KMS-11 (cell line): ENCODE data around the gene CHM.

Source experiments
- H2AFZ ChIP-seq: fragments of 200-600 bp; sonication (generic); 2 replicates; pipeline ENCODE4 v1.6.1; 2016; ENCODE audit warnings: antibody characterized with exemption, mixed run types, low read depth
- H3K27ac ChIP-seq: fragments of 200-600 bp; sonication (generic); 2 replicates; pipeline ENCODE4 v1.6.1; 2016; ENCODE audit warnings: mild to moderate bottlenecking, mixed run types
- H3K27me3 ChIP-seq: fragments of 200-600 bp; sonication (generic); 2 replicates; pipeline ENCODE4 v1.6.1; 2017; ENCODE audit warnings: mild to moderate bottlenecking, low read depth, mixed run types, moderate library complexity; ENCODE audit not compliant: insufficient read depth
- H3K36me3 ChIP-seq: fragments of 200-600 bp; sonication (generic); 2 replicates; pipeline ENCODE4 v1.6.1; 2017; ENCODE audit warnings: mild to moderate bottlenecking, mixed run types; ENCODE audit not compliant: insufficient read depth
- H3K4me1 ChIP-seq: fragments of 200-600 bp; sonication (generic); 2 replicates; pipeline ENCODE4 v1.6.1; 2016; ENCODE audit warnings: mild to moderate bottlenecking, low read depth, mixed run types; ENCODE audit not compliant: poor library complexity, severe bottlenecking
- H3K4me2 ChIP-seq: fragments of 200-600 bp; sonication (generic); 2 replicates; pipeline ENCODE4 v1.7.0; 2016; ENCODE audit warnings: mild to moderate bottlenecking, mixed run types
- H3K4me3 ChIP-seq: fragments of 200-600 bp; sonication (generic); IDR thresholded peaks from 2 replicates; pipeline ENCODE4 v1.6.1; 2017; ENCODE audit warnings: low read depth, low read length, mixed read lengths; ENCODE audit not compliant: insufficient read depth
- H3K79me2 ChIP-seq: fragments of 200-600 bp; sonication (generic); 2 replicates; pipeline ENCODE4 v1.6.1; 2016; ENCODE audit warnings: low read depth, mixed run types; ENCODE audit not compliant: insufficient read depth
- H3K9ac ChIP-seq: fragments of 200-600 bp; sonication (generic); 2 replicates; pipeline ENCODE4 v1.6.1; 2016; ENCODE audit warnings: mild to moderate bottlenecking, mixed run types
- H4K20me1 ChIP-seq: fragments of 200-600 bp; sonication (generic); 2 replicates; pipeline ENCODE4 v1.6.1; 2016; ENCODE audit warnings: mild to moderate bottlenecking, mixed run types; ENCODE audit not compliant: insufficient read depth
- TF ChIP-seq, protein P1 (sequence below): fragments of 200-600 bp; sonication (generic); conservative IDR thresholded peaks from 2 replicates; pipeline ENCODE4 v1.6.1; 2017; ENCODE audit warnings: low read depth, mild to moderate bottlenecking, antibody characterized with exemption, low read length, moderate library complexity, mixed read lengths

CHM gene

DNA sequence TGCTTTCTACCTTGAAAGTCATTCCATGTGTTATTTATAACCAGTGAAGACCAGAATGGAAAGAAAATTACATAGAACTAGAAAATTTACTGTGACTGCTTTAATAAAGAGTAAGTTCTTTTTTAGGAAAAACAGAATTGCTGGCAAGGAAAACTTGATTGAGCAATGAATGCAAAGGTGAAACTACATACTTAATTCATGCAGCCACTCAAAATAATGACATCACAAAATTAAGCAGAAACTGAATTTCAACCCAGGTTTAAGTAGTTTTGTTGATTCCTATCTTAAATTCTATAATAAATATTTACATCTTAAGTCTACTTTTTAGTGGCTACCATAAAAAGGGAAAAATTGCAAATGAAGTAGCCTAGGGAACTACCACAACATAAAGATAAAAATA lies 14.0 kb downstream of the CHM start:
- Histone ChIP-seq H3K36me3 (no peaks in the 10 kb centered on the region), H4K20me1 (no peaks in the 10 kb centered on the region), H3K27ac (no peak overlapping the region), H3K4me3 (no peak overlapping the region), H2AFZ (no peak overlapping the region), H3K4me2 (no peak overlapping the region), H3K4me1 (no peaks in the 10 kb centered on the region), H3K79me2 (no peaks in the 10 kb centered on the region), H3K9ac (no peak overlapping the region), H3K27me3 (no peaks in the 10 kb centered on the region)
- TF ChIP-seq, protein P1, sequence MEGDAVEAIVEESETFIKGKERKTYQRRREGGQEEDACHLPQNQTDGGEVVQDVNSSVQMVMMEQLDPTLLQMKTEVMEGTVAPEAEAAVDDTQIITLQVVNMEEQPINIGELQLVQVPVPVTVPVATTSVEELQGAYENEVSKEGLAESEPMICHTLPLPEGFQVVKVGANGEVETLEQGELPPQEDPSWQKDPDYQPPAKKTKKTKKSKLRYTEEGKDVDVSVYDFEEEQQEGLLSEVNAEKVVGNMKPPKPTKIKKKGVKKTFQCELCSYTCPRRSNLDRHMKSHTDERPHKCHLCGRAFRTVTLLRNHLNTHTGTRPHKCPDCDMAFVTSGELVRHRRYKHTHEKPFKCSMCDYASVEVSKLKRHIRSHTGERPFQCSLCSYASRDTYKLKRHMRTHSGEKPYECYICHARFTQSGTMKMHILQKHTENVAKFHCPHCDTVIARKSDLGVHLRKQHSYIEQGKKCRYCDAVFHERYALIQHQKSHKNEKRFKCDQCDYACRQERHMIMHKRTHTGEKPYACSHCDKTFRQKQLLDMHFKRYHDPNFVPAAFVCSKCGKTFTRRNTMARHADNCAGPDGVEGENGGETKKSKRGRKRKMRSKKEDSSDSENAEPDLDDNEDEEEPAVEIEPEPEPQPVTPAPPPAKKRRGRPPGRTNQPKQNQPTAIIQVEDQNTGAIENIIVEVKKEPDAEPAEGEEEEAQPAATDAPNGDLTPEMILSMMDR: no peak

DNA sequence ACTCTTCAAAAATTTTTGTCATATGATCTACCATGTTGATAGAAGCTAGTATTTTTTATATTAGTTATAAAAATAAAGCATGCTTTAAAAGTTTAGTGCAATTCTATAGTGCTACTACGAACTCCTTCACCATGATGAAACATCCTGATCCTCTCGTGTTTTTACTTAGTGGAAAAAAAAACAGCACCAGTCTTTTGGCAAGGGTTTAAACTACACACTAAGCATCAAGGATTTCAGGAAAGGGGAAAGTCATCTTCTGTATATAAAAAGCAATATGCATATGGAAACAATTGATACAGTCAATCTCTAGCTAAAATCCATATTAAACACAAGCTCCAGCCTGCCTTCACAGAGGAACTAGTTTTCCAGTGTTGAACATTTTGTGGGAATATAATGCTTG lies 18.7 kb downstream of the CHM start:
- Histone ChIP-seq H3K9ac (no peak overlapping the region), H4K20me1 (no peaks in the 10 kb centered on the region), H3K79me2 (no peaks in the 10 kb centered on the region), H2AFZ (no peak overlapping the region), H3K4me2 (no peak overlapping the region), H3K27me3 (no peaks in the 10 kb centered on the region), H3K4me1 (no peaks in the 10 kb centered on the region), H3K27ac (no peak overlapping the region), H3K36me3 (no peaks in the 10 kb centered on the region), H3K4me3 (no peak overlapping the region)
- TF ChIP-seq, protein P1: no peak

DNA sequence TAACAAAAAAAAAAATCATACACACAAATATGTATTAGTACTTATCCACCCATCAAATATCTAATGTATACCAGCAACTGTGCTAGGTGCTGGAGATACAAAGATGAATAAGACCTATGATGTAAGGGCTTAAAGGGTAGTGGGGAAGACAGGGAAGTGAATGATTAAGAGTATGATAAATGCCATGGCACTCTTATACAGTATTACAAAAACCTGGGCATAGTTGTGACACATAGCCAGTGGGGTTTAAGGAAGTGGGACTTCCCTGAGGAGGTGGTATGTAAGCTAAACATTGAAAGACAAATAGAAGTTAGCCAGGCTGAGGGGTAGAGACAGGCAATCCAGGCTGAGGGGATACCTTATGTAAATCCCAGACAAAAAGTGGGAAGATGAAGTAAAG lies 23.5 kb downstream of the CHM start:
- no peak overlapping the region for H3K4me3 ChIP-seq
- no peak overlapping the region for H2AFZ ChIP-seq
- H3K79me2 ChIP-seq: no peaks in the 10 kb centered on the region
- no peaks in the 10 kb centered on the region for H4K20me1 ChIP-seq
- H3K4me1 ChIP-seq: no peaks in the 10 kb centered on the region
- H3K36me3 ChIP-seq: no peaks in the 10 kb centered on the region
- no peak overlapping the region for H3K4me2 ChIP-seq
- TF ChIP-seq, protein P1: no peak
- no peak overlapping the region for H3K27ac ChIP-seq
- H3K27me3 ChIP-seq: no peaks in the 10 kb centered on the region
- no peak overlapping the region for H3K9ac ChIP-seq

DNA sequence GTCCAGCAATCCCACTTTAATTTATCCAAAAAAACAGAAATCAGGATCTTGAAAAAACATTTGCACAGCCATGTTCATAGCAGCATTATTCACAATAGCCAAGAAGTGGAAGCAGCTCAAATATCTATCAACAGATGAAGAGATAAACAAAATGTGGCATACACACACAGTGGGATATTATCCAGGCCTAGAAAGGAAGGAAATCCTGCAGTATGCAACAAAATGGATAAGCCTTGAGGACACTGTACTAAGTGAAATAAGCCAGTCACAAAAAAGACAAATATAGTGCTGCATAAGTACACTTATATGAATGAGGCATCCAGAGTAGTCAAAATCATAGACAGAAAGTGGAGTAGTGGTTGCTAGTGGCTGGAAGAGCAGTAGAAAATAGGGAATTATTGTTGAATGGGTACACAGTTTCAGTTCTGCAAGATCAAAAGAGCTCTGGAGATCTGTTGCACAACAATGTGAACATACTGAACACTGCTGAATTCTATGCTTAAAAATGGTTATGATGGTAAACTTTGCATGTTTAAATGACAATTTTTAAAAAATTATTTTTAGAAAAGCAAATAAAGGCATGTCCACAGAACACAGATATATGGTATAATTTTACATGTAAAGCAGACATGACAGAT lies 25.6 kb downstream of the CHM start:
- no peak overlapping the region for H3K9ac ChIP-seq
- no peak overlapping the region for H3K27ac ChIP-seq
- H3K4me1 ChIP-seq: no peaks in the 10 kb centered on the region
- no peak overlapping the region for H2AFZ ChIP-seq
- H3K79me2 ChIP-seq: no peaks in the 10 kb centered on the region
- H3K4me2 ChIP-seq: no peak overlapping the region
- no peaks in the 10 kb centered on the region for H3K36me3 ChIP-seq
- no peaks in the 10 kb centered on the region for H4K20me1 ChIP-seq
- no peaks in the 10 kb centered on the region for H3K27me3 ChIP-seq
- TF ChIP-seq, protein P1: no peak
- H3K4me3 ChIP-seq: no peak overlapping the region
